H54 (cell line): ENCODE results near the gene VPS37C.

Experiments used
- DNase-seq: peaks from one replicate; pipeline ENCODE4 v3.0.0; 2011; ENCODE audit warnings: low spot score, mixed read lengths; ENCODE audit not compliant: insufficient read length
- FAIRE-seq: peaks from 3 replicates; lab custom pipeline; 2011; peaks lifted over from hg19 to GRCh38; lab: Jason Lieb, UNC
- POLR2A ChIP-seq: IDR thresholded peaks from 2 replicates; pipeline ENCODE4 v1.6.1; 2011; ENCODE audit warnings: low read depth, mild to moderate bottlenecking, low read length

Gene VPS37C

GRCh38 chr11:61118406-61118805 lies 42.8 kb downstream of the VPS37C start:
- no peak for FAIRE-seq
- DNase-seq, result no peak
- no peak for TF ChIP-seq POLR2A

GRCh38 chr11:61118004-61118403 lies 43.2 kb downstream of the VPS37C start:
- no peak for TF ChIP-seq POLR2A
- no peak for FAIRE-seq

GRCh38 chr11:61117168-61117520 lies 44.1 kb downstream of the VPS37C start:
- DNase-seq (no peak), FAIRE-seq (no peak)
- no peak for TF ChIP-seq POLR2A

More at GRCh38 chr11:61118004-61118403, 43.2 kb downstream of the VPS37C start:
- no peak for DNase-seq

GRCh38 chr11:61116426-61117167 lies 44.6 kb downstream of the VPS37C start:
- no peak for TF ChIP-seq POLR2A
- FAIRE-seq (no peak), DNase-seq (no peak)

GRCh38 chr11:61115498-61116224 lies 45.6 kb downstream of the VPS37C start:
- DNase-seq (no peak), FAIRE-seq (no peak)

GRCh38 chr11:61114913-61115312 lies 46.3 kb downstream of the VPS37C start:
- no peak for DNase-seq
- TF ChIP-seq POLR2A, result no peak
- no peak for FAIRE-seq

More at GRCh38 chr11:61115498-61116224, 45.6 kb downstream of the VPS37C start:
- TF ChIP-seq POLR2A, result no peak

GRCh38 chr11:61113201-61113600 lies 48.0 kb downstream of the VPS37C start:
- no peak for DNase-seq
- no peak for FAIRE-seq
- TF ChIP-seq POLR2A, result no peak

- no peak for FAIRE-seq
- no peak for DNase-seq
- TF ChIP-seq POLR2A, result no peak
Observed at GRCh38 chr11:61112575-61112974, 48.7 kb downstream of the VPS37C start.

- DNase-seq (no peak), FAIRE-seq (no peak)
- TF ChIP-seq POLR2A, result no peak
Observed at GRCh38 chr11:61111786-61112517, 49.3 kb downstream of the VPS37C start.

GRCh38 chr11:61111050-61111435 lies 50.2 kb downstream of the VPS37C start:
- TF ChIP-seq POLR2A, result no peak
- FAIRE-seq, result no peak
- no peak for DNase-seq

- FAIRE-seq, result no peak
- no peak for DNase-seq
- no peak for TF ChIP-seq POLR2A
Observed at GRCh38 chr11:61110255-61111049, 50.8 kb downstream of the VPS37C start.

GRCh38 chr11:61109671-61110070 lies 51.6 kb downstream of the VPS37C start:
- no peak for TF ChIP-seq POLR2A
- DNase-seq (no peak), FAIRE-seq (no peak)

GRCh38 chr11:61108847-61109585 lies 52.2 kb downstream of the VPS37C start:
- TF ChIP-seq POLR2A, result no peak
- FAIRE-seq, result no peak

More at GRCh38 chr11:61108847-61109585, 52.2 kb downstream of the VPS37C start:
- no peak for DNase-seq
